B cell (primary cell): ENCODE data around the gene SIT1. TPM values are rescaled to one million over a fixed set of nuclear protein-coding genes. Genes with fewer than 3 reads are reported as not detected.

Source experiments
- ATAC-seq: fragments of 200-7000 bp; cut with Tn5 transposase; one replicate; pipeline ENCODE4 v1.10.0; 2021; ENCODE audit warnings: low read depth, mild to moderate bottlenecking, moderate number of reproducible peaks, moderate library complexity
- CTCF ChIA-PET: fragments of 350-600 bp; sonication (Branson Sonifier 250); formaldehyde crosslinking; loops from one replicate; lab custom pipeline; 2021; ENCODE audit warnings: antibody characterized with exemption, inconsistent platforms; lab: Charles Lee
- POLR2A ChIA-PET: fragments of 350-600 bp; sonication (Branson Sonifier 250); formaldehyde crosslinking; loops from one replicate; lab custom pipeline; 2021; ENCODE audit warnings: antibody characterized with exemption; lab: Charles Lee
- DNase-seq: peaks from one replicate; pipeline ENCODE4 v3.0.0; 2013
- H2AFZ ChIP-seq: 2 replicates; pipeline ENCODE4 v1.6.1; 2012; ENCODE audit warnings: mild to moderate bottlenecking, low read depth, low read length; ENCODE audit not compliant: insufficient read depth, poor library complexity, severe bottlenecking
- H3K27ac ChIP-seq, 2 donors: 1 replicate in 1 of 2; 2 replicates in 1 of 2; pipeline ENCODE4 v1.5.1; 2012 to 2013; ENCODE audit warnings: low read length in 2 of 2, mild to moderate bottlenecking in 2 of 2, moderate library complexity in 1 of 2
- H3K27me3 ChIP-seq, 4 experiments: fragments of 200-600 bp in 1 of 4; sonication (generic) in 1 of 4; replicated peaks in 1 of 4; 1 replicate in 2 of 4; 2 replicates in 2 of 4; pipeline versions ENCODE4 v1.6.1 to v1.7.0; 2013 to 2016; ENCODE audit warnings: low read length in 3 of 4, mild to moderate bottlenecking in 2 of 4, mixed read lengths in 1 of 4, moderate library complexity in 1 of 4; ENCODE audit not compliant: insufficient read depth in 4 of 4, control insufficient read depth in 3 of 4; ENCODE audit errors: control extremely low read depth in 1 of 4
- H3K36me3 ChIP-seq, 2 experiments: replicated peaks in 1 of 2; 1 replicate in 1 of 2; 2 replicates in 1 of 2; pipeline versions ENCODE4 v1.6.1 to v1.7.1; 2013; ENCODE audit warnings: low read length in 1 of 2; ENCODE audit not compliant: insufficient read depth in 2 of 2, control insufficient read depth in 1 of 2; ENCODE audit errors: control extremely low read depth in 1 of 2, extremely low read depth in 1 of 2
- H3K4me1 ChIP-seq, 2 donors: fragments of 200-600 bp in 1 of 2; sonication (generic) in 1 of 2; 1 replicate in 1 of 2; 2 replicates in 1 of 2; pipeline versions ENCODE4 v1.5.1 to v1.6.1; 2013 to 2017; ENCODE audit warnings: low read length in 2 of 2; ENCODE audit not compliant: control insufficient read depth in 2 of 2, insufficient read depth in 2 of 2
- H3K4me2 ChIP-seq: replicated peaks from 2 replicates; pipeline ENCODE3; 2012; ENCODE audit warnings: mild to moderate bottlenecking, low read depth, low read length; ENCODE audit not compliant: poor library complexity, severe bottlenecking
- H3K4me3 ChIP-seq, 5 experiments: fragments of 200-600 bp in 1 of 5; sonication (generic) in 1 of 5; 1 replicate in 3 of 5; 2 replicates in 2 of 5; pipeline versions ENCODE4 v1.5.1 to v1.7.0; 2011 to 2016; ENCODE audit warnings: low read length in 4 of 5, mild to moderate bottlenecking in 4 of 5, low read depth in 2 of 5, control low read depth in 1 of 5, moderate library complexity in 1 of 5; ENCODE audit not compliant: insufficient read depth in 1 of 5; ENCODE audit errors: control extremely low read depth in 1 of 5, extremely low read depth in 1 of 5
- H3K79me2 ChIP-seq: fragments of 200-600 bp; sonication (generic); one replicate; pipeline ENCODE4 v1.6.0; 2016; ENCODE audit warnings: low read length; ENCODE audit not compliant: control insufficient read depth, insufficient read depth
- H3K9ac ChIP-seq: fragments of 200-600 bp; sonication (generic); 2 replicates; pipeline ENCODE4 v1.6.1; 2017; ENCODE audit warnings: mild to moderate bottlenecking, low read length, moderate library complexity
- H3K9me3 ChIP-seq, 3 donors: one replicate each; pipeline versions ENCODE4 v1.6.1 to v1.7.1; 2013; ENCODE audit warnings: low read length in 2 of 3; ENCODE audit not compliant: control insufficient read depth in 2 of 3, insufficient read depth in 1 of 3; ENCODE audit errors: control extremely low read depth in 1 of 3
- H4K20me1 ChIP-seq: 2 replicates; pipeline ENCODE4 v1.6.0; 2012; ENCODE audit warnings: mild to moderate bottlenecking, low read length; ENCODE audit not compliant: insufficient read depth, control insufficient read depth, poor library complexity, severe bottlenecking
- H3K27ac Mint-ChIP-seq: one replicate; pipeline ENCODE4 v1.8.0; 2021; ENCODE audit warnings: mixed read lengths
- H3K27me3 Mint-ChIP-seq: one replicate; pipeline ENCODE4 v1.8.0; 2021; ENCODE audit warnings: mixed read lengths
- H3K4me1 Mint-ChIP-seq: one replicate; pipeline ENCODE4 v1.8.0; 2021; ENCODE audit warnings: mixed read lengths
- H3K4me3 Mint-ChIP-seq: one replicate; pipeline ENCODE4 v1.8.0; 2021; ENCODE audit warnings: mixed read lengths
- H3K9me3 Mint-ChIP-seq: one replicate; pipeline ENCODE4 v1.8.0; 2022; ENCODE audit warnings: mixed read lengths; ENCODE audit not compliant: insufficient read depth
- EZH2 ChIP-seq: IDR thresholded peaks from 2 replicates; pipeline ENCODE4 v1.6.1; 2012; ENCODE audit warnings: borderline replicate concordance, low read depth, mild to moderate bottlenecking, moderate library complexity, low read length; ENCODE audit not compliant: insufficient read depth, poor library complexity, severe bottlenecking
- WGBS: methylation state at CpG from one replicate; pipeline ENCODE4 v1.1.5; 2013; ENCODE audit warnings: missing lambda C conversion rate; ENCODE audit not compliant: insufficient coverage; 5-methylcytosine and 5-hydroxymethylcytosine counted together
- intact Hi-C: fragments of 100-400 bp; cut with micrococcal nuclease; formaldehyde crosslinking; loops from one replicate; pipeline ENCODE4 v1.10.0; 2022
- polyA plus RNA-seq: library from polyadenylated mRNA; depleted of rRNA; stranded (reverse); fragments of >200 nt; gene quantifications from 2 replicates; pipeline ENCODE4 v1.2.3, GENCODE V29; 2012
- total RNA-seq, 2 donors: library from RNA; stranded (reverse); fragments of 120-200 nt in 1 of 2; gene quantifications; 1 replicate in 1 of 2; 2 replicates in 1 of 2; pipeline versions ENCODE4 v1.2.3 to v1.2.4, GENCODE V29; 2013 to 2022
- TF ChIP-seq, protein P1 (sequence below): fragments of 200-600 bp; IDR thresholded peaks from one replicate; pipeline ENCODE4 v1.8.0; 2022; ENCODE audit warnings: antibody characterized with exemption, mild to moderate bottlenecking

The SIT1 gene
- total and polyA plus RNA-seq, 2 donors (not counting 1 experiment from before 2014, with no cell fraction given) = 37.1 to 38.5 TPM

DNA sequence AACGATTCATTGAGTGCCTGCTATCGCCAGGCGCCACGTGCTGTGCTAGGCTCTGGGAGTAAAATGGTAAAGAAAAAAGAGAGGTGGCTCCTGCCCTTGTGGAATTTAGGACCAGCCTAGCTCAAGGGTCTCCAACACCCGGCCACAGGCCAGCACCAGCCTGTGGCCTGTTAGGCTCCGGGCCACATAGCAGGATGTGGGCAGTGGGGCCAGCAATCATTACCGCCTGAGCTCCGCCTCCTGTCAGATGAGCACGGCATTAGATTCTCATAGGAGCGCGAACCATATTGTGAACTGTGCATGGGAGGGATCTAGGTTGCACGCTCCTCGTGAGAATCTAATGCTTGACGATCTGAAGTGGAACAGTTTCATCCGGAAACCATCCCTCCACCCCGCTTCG is 5.6 kb upstream of the SIT1 start:
- no peaks in the 10 kb centered on the region for H3K9me3 Mint-ChIP-seq
- Histone ChIP-seq H3K27me3 (no peaks in the 10 kb centered on the region), H3K9me3 (peaks cover 0 to 3% (median 0%) of the 10 kb centered on the region in 3 donors), H2AFZ (no peak overlapping the region), H3K79me2 (peaks cover 26% of the 10 kb centered on the region), H3K36me3 (peaks cover 0 to 14% of the 10 kb centered on the region in 2 experiments), H3K4me3 (no peak overlapping the region), H3K4me1 (peaks cover 34 to 58% of the 10 kb centered on the region in 2 donors), H3K9ac (no peak overlapping the region), H4K20me1 (no peaks in the 10 kb centered on the region), H3K27ac (peak overlapping the region in 1 of 2 donors; percentile 99), H3K4me2 (peak overlapping the region; percentile 91)
- WGBS = 79% methylated on average over 16 of the region's 17 CpGs
- no peaks in the 10 kb centered on the region for H3K27me3 Mint-ChIP-seq
- DNase-seq (peak; percentile 51), ATAC-seq (no peak)
- peaks cover 65% of the 10 kb centered on the region for H3K4me1 Mint-ChIP-seq
- CTCF ChIA-PET = interaction anchor here (0.7 to 15.0 kb wide), 11 partner anchors 8 to 77 kb away, joined by 3 to 268 read pairs (median 7); partner anchors contain the start of genes ARHGEF39, CD72, CREB3 and SIT1
- H3K27ac Mint-ChIP-seq = peak overlapping the region; percentile 97
- peak overlapping the region; percentile 94 for H3K4me3 Mint-ChIP-seq
- POLR2A ChIA-PET = interaction anchor here (0.7 to 4.6 kb wide), 6 partner anchors 8 to 76 kb away, joined by 3 to 62 read pairs (median 15); partner anchors contain the start of genes CREB3, SIT1, TESK1 and TLN1
- intact Hi-C loops = loop anchor here (5.0 kb wide), 3 partner anchors 171 to 539 kb away; partner anchors contain the start of genes ATOSB, FAM221B and TMEM8B
- TF ChIP-seq EZH2 = no peak
- TF ChIP-seq, protein P1, sequence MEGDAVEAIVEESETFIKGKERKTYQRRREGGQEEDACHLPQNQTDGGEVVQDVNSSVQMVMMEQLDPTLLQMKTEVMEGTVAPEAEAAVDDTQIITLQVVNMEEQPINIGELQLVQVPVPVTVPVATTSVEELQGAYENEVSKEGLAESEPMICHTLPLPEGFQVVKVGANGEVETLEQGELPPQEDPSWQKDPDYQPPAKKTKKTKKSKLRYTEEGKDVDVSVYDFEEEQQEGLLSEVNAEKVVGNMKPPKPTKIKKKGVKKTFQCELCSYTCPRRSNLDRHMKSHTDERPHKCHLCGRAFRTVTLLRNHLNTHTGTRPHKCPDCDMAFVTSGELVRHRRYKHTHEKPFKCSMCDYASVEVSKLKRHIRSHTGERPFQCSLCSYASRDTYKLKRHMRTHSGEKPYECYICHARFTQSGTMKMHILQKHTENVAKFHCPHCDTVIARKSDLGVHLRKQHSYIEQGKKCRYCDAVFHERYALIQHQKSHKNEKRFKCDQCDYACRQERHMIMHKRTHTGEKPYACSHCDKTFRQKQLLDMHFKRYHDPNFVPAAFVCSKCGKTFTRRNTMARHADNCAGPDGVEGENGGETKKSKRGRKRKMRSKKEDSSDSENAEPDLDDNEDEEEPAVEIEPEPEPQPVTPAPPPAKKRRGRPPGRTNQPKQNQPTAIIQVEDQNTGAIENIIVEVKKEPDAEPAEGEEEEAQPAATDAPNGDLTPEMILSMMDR = no peak

DNA sequence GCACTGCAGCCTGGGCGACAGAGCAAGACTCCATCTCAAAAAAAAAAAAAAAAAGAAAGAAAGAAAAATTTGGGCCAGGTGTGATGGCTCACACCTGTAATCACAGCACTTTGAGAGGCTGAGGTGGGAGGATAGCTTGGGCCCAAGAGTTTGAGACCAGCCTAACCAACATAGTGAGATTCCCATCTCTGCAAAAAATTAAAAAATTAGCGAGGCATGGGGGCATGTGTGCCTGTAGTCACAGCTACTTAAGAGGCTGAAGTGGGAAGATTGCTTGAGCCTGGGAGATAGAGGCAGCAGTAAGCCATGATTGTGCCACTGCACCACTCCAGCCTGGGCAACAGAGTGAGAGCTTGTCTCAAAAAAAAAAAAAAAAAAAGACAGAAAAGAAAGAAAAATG is 2.9 kb upstream of the SIT1 start:
- H3K4me3 Mint-ChIP-seq = no peak overlapping the region

More for the DNA sequence above, 2.9 kb upstream of the SIT1 start:
- no peaks in the 10 kb centered on the region for H3K27me3 Mint-ChIP-seq
- H3K9me3 Mint-ChIP-seq = no peaks in the 10 kb centered on the region
- TF ChIP-seq EZH2 = no peak
- TF ChIP-seq, protein P1 = no peak
- no CpG with 5 or more reads among the region's 2 CpGs for WGBS
- Histone ChIP-seq H3K4me3 (no peak overlapping the region), H3K9me3 (peaks cover 0 to 3% (median 0%) of the 10 kb centered on the region in 3 donors), H2AFZ (no peak overlapping the region), H3K79me2 (peaks cover 19% of the 10 kb centered on the region), H4K20me1 (no peaks in the 10 kb centered on the region), H3K27me3 (no peaks in the 10 kb centered on the region), H3K36me3 (peaks cover 0 to 5% of the 10 kb centered on the region in 2 experiments), H3K4me1 (peaks cover 38 to 58% of the 10 kb centered on the region in 2 donors), H3K4me2 (no peak overlapping the region), H3K9ac (no peak overlapping the region), H3K27ac (peak overlapping the region in 1 of 2 donors; percentile 1)
- peak overlapping the region; percentile 71 for H3K27ac Mint-ChIP-seq
- ChIA-PET POLR2A (interaction anchor here (0.6 to 0.7 kb wide), 3 partner anchors 25 to 125 kb away, joined by 3 to 4 read pairs (median 3); no protein-coding TSS in a partner anchor), CTCF (interaction anchor here (0.7 to 15.0 kb wide), 3 partner anchors 39 to 153 kb away, joined by 3 to 268 read pairs (median 140); partner anchors contain the start of gene CD72)
- H3K4me1 Mint-ChIP-seq = peaks cover 65% of the 10 kb centered on the region
- ATAC-seq = no peak
- intact Hi-C loops = no loop called here
- DNase-seq = no peak
